Mesodermal cell (in vitro differentiated cells): Measurements from ENCODE around the gene MCTP1.
A peak's percentile ranks its signal among the peaks of the same experiment; 100 is the strongest.

Experiments
- H3K27ac ChIP-seq: 2 replicates; pipeline ENCODE4 v1.7.0; 2013; ENCODE audit warnings: mild to moderate bottlenecking, low read depth, low read length, moderate library complexity; ENCODE audit not compliant: severe bottlenecking
- H3K36me3 ChIP-seq: 2 replicates; pipeline ENCODE4 v1.7.1; 2013; ENCODE audit warnings: mild to moderate bottlenecking, low read length, moderate library complexity; ENCODE audit not compliant: control insufficient read depth, insufficient read depth
- H3K4me1 ChIP-seq: one replicate; pipeline ENCODE4 v1.7.1; 2013; ENCODE audit warnings: mild to moderate bottlenecking, low read length; ENCODE audit not compliant: insufficient read depth, control insufficient read depth, poor library complexity, severe bottlenecking
- H3K4me3 ChIP-seq: 2 replicates; pipeline ENCODE4 v1.7.0; 2013; ENCODE audit warnings: low read length, control low read depth, mild to moderate bottlenecking; ENCODE audit not compliant: insufficient read depth, poor library complexity, severe bottlenecking; ENCODE audit errors: extremely low read depth
- H3K9me3 ChIP-seq: 2 replicates; pipeline ENCODE4 v1.7.1; 2013; ENCODE audit warnings: mild to moderate bottlenecking, low read length, moderate library complexity; ENCODE audit not compliant: control insufficient read depth
- WGBS, 2 experiments: methylation state at CpG; one replicate each; pipeline ENCODE4 v1.1.5; 2013; ENCODE audit warnings: missing lambda C conversion rate in 2 of 2; ENCODE audit not compliant: insufficient coverage in 2 of 2; 5-methylcytosine and 5-hydroxymethylcytosine counted together

Gene MCTP1

GRCh38 chr5:94916619-94917018, 368.3 kb downstream of the MCTP1 start:
- no CpG with 5 or more reads among the region's 2 CpGs for WGBS, 2 experiments
- H3K36me3 ChIP-seq: no peaks in the 10 kb centered on the region
- no peak overlapping the region for H3K27ac ChIP-seq
- no peaks in the 10 kb centered on the region for H3K9me3 ChIP-seq
- H3K4me1 ChIP-seq: no peaks in the 10 kb centered on the region
- H3K4me3 ChIP-seq: no peak overlapping the region

GRCh38 chr5:94911276-94911675, 373.6 kb downstream of the MCTP1 start:
- Histone ChIP-seq H3K36me3 (no peaks in the 10 kb centered on the region), H3K27ac (no peak overlapping the region), H3K4me1 (no peaks in the 10 kb centered on the region), H3K9me3 (no peaks in the 10 kb centered on the region), H3K4me3 (no peak overlapping the region)
- 93 to 100% methylated on average over 2 to 3 of the region's 3 CpGs for WGBS, 2 experiments

GRCh38 chr5:94910721-94911120, 374.2 kb downstream of the MCTP1 start:
- H3K27ac ChIP-seq: no peak overlapping the region
- no peaks in the 10 kb centered on the region for H3K36me3 ChIP-seq
- H3K4me3 ChIP-seq: no peak overlapping the region

GRCh38 chr5:94908889-94909480, 375.9 kb downstream of the MCTP1 start:
- no peak overlapping the region for H3K27ac ChIP-seq
- H3K36me3 ChIP-seq: no peaks in the 10 kb centered on the region
- 0% methylated on average over 1 of the region's 2 CpGs for WGBS, 2 experiments
- no peak overlapping the region for H3K4me3 ChIP-seq
- H3K9me3 ChIP-seq: no peaks in the 10 kb centered on the region
- H3K4me1 ChIP-seq: no peaks in the 10 kb centered on the region

More at GRCh38 chr5:94910721-94911120, 374.2 kb downstream of the MCTP1 start:
- Histone ChIP-seq H3K9me3 (no peaks in the 10 kb centered on the region), H3K4me1 (no peaks in the 10 kb centered on the region)

- Histone ChIP-seq H3K36me3 (no peaks in the 10 kb centered on the region), H3K4me1 (no peaks in the 10 kb centered on the region)
These were observed 378.1 kb downstream of the MCTP1 start for GRCh38 chr5:94906750-94907149.

GRCh38 chr5:94903726-94904125, 381.2 kb downstream of the MCTP1 start:
- H3K36me3 ChIP-seq: no peaks in the 10 kb centered on the region
- no CpG with 5 or more reads among the region's 3 CpGs for WGBS, 2 experiments
- no peak overlapping the region for H3K27ac ChIP-seq
- no peak overlapping the region for H3K4me3 ChIP-seq
- peaks cover 2% of the 10 kb centered on the region for H3K4me1 ChIP-seq
- no peaks in the 10 kb centered on the region for H3K9me3 ChIP-seq

More at GRCh38 chr5:94906750-94907149, 378.1 kb downstream of the MCTP1 start:
- Histone ChIP-seq H3K4me3 (no peak overlapping the region), H3K9me3 (no peaks in the 10 kb centered on the region), H3K27ac (no peak overlapping the region)

GRCh38 chr5:94901191-94901979, 383.5 kb downstream of the MCTP1 start:
- WGBS, 2 experiments: 80% methylated on average over 1 of the region's 5 CpGs; no CpG with 5 or more reads in 1 of the 2 experiments
- peaks cover 2% of the 10 kb centered on the region for H3K4me1 ChIP-seq
- no peaks in the 10 kb centered on the region for H3K36me3 ChIP-seq
- H3K4me3 ChIP-seq: no peak overlapping the region
- no peaks in the 10 kb centered on the region for H3K9me3 ChIP-seq
- peak overlapping the region; percentile 10 for H3K27ac ChIP-seq

GRCh38 chr5:94900006-94900505, 384.8 kb downstream of the MCTP1 start:
- H3K4me1 ChIP-seq: peaks cover 2% of the 10 kb centered on the region
- no peaks in the 10 kb centered on the region for H3K9me3 ChIP-seq
- no peaks in the 10 kb centered on the region for H3K36me3 ChIP-seq
- WGBS, 2 experiments: 84 to 90% methylated on average over 2 of the region's 3 CpGs
- no peak overlapping the region for H3K27ac ChIP-seq
- no peak overlapping the region for H3K4me3 ChIP-seq

- no peaks in the 10 kb centered on the region for H3K4me1 ChIP-seq
- WGBS, 2 experiments: 80 to 86% methylated on average over 1 of the region's 5 CpGs
- H3K36me3 ChIP-seq: no peaks in the 10 kb centered on the region
- H3K4me3 ChIP-seq: no peak overlapping the region
- no peak overlapping the region for H3K27ac ChIP-seq
- no peaks in the 10 kb centered on the region for H3K9me3 ChIP-seq
These were observed 391.3 kb downstream of the MCTP1 start for GRCh38 chr5:94893412-94894135.

GRCh38 chr5:94891972-94892371, 392.9 kb downstream of the MCTP1 start:
- 91 to 97% methylated on average over 6 of the region's 9 CpGs for WGBS, 2 experiments
- Histone ChIP-seq H3K9me3 (no peaks in the 10 kb centered on the region), H3K4me1 (no peaks in the 10 kb centered on the region), H3K36me3 (no peaks in the 10 kb centered on the region), H3K27ac (no peak overlapping the region), H3K4me3 (no peak overlapping the region)
